Fibroblast of lung (primary cell): Measurements from ENCODE around the gene APOBEC3B.

Source experiments
- EZH2 ChIP-seq: IDR thresholded peaks from 2 replicates; pipeline ENCODE4 v1.5.1; 2012; ENCODE audit warnings: low read length, control low read depth, mild to moderate bottlenecking; ENCODE audit errors: missing control alignments
- TF ChIP-seq, protein P1 (sequence below), 2 donors: IDR thresholded peaks in 1 of 2; conservative IDR thresholded peaks in 1 of 2; 1 replicate in 1 of 2; 2 replicates in 1 of 2; pipeline ENCODE4 v1.5.1; 2011 to 2012; ENCODE audit warnings: low read length in 2 of 2, control low read depth in 1 of 2, inconsistent platforms in 1 of 2, low read depth in 1 of 2, mild to moderate bottlenecking in 1 of 2

DNA sequence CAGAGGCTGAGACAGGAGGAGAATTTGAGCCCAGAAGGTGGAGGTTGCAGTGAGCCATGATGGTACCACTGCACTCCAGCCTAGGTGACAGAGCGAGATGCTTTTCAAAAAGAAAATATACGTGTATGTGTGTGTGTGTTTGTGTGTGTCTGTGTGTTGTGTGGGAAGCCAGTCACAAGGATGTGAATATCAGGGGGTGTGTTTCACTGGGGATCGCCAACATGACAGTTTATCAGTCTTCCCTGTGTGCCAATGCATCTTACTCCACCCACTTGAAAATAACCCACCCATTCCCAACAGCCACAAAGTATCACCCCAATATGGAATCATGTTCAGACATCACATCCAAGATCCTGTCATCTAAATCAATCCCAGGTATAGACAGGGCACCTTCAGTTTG is 10.4 kb upstream of the APOBEC3B start:
- no peak for TF ChIP-seq EZH2
- TF ChIP-seq, protein P1, sequence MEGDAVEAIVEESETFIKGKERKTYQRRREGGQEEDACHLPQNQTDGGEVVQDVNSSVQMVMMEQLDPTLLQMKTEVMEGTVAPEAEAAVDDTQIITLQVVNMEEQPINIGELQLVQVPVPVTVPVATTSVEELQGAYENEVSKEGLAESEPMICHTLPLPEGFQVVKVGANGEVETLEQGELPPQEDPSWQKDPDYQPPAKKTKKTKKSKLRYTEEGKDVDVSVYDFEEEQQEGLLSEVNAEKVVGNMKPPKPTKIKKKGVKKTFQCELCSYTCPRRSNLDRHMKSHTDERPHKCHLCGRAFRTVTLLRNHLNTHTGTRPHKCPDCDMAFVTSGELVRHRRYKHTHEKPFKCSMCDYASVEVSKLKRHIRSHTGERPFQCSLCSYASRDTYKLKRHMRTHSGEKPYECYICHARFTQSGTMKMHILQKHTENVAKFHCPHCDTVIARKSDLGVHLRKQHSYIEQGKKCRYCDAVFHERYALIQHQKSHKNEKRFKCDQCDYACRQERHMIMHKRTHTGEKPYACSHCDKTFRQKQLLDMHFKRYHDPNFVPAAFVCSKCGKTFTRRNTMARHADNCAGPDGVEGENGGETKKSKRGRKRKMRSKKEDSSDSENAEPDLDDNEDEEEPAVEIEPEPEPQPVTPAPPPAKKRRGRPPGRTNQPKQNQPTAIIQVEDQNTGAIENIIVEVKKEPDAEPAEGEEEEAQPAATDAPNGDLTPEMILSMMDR (conservative IDR thresholded peaks at IDR 0.05 in 1 of 2, IDR thresholded peaks at IDR 0.05 in 1 of 2; ENCODE audit: low read depth in 1 of 2, low read length in 2 of 2), result no peak
